KG1 (cell line): ENCODE data around the gene SPOCK1.

Experiments used
- DNase-seq: peaks from one replicate; lab custom pipeline; 2025; lab: John Stamatoyannopoulos, UW

The SPOCK1 gene

DNA sequence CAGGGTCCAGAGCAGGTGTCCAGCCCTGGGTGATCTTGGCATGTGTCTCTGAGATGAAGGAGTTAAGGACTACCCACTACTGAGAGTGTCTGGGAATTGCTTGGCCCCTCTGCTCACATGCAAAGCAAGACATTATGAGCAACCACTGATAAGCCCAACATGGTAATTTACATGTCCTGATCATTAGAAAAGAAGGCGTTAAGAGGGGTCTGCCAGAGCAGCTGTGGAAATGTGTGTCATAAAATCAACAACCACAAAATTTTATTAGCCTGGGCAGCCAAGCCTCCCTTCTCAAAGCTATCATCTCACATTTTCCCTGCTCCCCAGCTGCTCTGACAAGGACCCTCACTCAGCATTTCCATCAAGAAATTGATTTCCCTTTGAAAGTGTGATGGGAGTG lies 351.0 kb downstream of the SPOCK1 start:
- DNase-seq, result no peak

DNA sequence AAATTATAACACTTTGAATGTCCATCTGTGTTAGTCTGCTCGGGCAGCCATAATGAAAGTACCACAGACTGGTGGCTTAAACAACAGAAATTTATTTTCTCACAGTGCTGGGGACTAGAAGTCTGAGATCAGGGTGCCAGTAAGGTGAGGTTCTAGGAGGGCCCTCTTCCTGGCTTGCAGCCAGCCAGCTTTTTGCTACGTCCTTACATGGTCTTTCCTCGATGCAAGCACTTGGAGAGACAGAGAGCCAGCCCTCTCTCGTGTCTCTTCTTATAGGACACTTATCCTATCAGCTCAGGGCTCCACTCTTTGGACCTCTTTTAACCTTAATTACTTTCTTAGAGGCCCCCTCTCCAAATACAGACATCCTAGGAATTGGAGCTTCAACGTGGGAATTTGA lies 351.8 kb downstream of the SPOCK1 start:
- no peak for DNase-seq

GRCh38 chr5:137146402-137146890 lies 352.7 kb downstream of the SPOCK1 start:
- no peak for DNase-seq

DNA sequence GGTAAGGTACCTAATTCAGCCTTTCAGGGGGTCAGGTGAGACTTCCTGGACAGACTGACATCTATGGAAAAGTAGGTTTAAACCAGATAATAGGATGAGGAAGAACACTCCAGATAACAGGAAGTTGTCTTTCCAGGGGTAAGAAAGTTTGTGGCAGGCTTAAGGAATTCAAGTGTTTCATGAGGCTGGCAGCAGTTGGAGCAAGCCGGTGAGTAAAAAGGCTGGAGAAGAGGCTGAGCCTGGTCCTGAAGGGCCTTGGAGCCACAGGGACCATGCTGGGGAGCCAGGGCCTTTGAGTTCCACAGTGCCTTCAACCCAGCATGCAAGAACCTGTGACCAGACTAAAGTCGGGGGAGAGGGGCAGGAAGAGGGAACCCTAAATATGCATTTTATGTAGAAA lies 353.4 kb downstream of the SPOCK1 start:
- no peak for DNase-seq

DNA sequence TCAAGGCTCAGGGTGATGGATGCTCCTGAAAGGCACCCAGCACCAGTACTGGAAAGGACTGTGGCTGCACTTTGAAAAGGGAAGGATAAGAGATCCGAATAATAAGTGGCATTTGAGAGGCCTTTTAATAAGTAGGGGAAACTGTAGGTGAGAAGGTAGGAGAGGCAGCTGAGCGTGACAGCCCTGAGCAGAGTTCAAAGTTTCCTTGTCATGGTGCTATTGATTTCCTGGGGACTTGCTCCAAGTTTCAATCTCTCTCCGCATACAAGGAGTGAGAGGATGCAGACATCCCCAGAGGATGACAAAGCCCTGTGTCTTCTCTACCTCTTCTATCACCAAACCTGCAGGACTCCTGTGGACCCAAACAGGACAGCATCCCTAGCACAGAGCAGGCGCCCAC lies 354.5 kb downstream of the SPOCK1 start:
- no peak for DNase-seq

GRCh38 chr5:137142764-137143605 lies 356.1 kb downstream of the SPOCK1 start:
- no peak for DNase-seq

- DNase-seq, result no peak
These were observed 356.8 kb downstream of the SPOCK1 start for GRCh38 chr5:137142346-137142745.

DNA sequence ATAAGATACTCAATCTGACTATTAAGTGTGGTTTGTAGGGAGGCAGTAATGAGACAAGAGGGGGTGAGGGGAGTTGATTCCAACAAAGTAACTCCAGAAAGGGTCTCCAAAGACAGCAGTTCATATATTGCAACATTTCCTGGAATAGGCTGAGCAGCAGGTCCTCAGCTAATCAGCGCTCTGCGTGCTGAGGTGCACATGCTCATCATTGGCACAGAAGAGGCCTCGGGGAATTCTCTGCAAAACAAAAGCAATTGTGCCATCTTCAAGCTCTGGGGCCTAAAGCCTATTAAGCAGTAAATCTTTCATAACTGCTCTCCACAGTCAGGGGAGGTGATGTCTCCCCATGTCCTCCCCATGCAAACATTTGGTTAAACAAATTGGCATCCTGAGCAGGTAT lies 357.3 kb downstream of the SPOCK1 start:
- no peak for DNase-seq

GRCh38 chr5:137136991-137137632 lies 362.0 kb downstream of the SPOCK1 start:
- DNase-seq, result no peak

DNA sequence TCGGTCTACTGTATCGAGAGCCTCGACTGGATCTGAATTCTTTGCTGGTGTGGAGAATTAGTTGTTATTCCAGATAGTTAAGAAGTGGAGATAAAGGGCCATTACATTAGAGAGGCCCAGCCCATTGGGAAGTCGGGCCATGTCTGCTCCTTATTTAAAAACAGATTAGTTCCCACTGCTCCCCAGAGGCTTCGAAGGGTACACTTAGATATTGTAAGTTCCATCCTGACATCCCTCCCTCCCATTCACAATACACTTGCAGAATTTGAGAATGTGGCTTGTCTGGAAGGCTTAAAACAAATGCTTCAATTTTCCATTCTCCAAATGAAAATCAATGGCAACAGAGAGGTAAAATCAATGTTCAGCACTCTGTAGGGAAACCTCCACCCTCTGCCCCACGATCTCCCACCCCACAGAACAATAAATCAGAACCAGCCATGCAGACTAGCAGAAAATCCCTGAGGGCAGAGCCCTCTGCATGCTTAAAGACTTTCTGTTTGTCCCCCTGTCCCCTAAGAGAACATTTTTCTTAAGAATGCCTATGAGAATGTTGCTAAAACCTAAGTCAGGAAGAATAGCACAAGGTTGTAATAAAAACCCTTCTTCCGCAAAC lies 364.1 kb downstream of the SPOCK1 start:
- DNase-seq, result no peak

- DNase-seq, result no peak
These were observed 369.0 kb downstream of the SPOCK1 start for GRCh38 chr5:137129886-137130680.

- no peak for DNase-seq
These were observed 371.1 kb downstream of the SPOCK1 start for GRCh38 chr5:137128012-137128411.

GRCh38 chr5:137126829-137127228 lies 372.3 kb downstream of the SPOCK1 start:
- DNase-seq, result no peak

DNA sequence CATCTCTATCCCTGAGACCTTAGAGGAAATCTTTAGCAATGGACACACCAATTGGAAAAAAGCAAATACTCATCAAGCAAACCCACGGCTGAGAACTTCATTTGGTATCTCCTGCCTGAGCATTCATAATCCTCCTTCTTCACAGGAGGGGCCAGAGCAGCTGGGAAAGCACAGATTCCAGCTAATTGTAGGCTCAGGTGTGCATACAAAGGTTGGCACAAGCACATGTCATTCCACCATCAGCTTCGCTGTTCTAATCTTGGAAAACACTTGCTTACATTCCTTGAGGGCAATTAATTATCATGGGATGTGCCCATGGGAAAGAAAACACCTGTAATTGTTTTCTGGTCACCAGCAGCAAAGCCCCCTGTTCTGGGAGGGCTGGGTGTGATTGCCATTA lies 376.6 kb downstream of the SPOCK1 start:
- DNase-seq, result no peak

DNA sequence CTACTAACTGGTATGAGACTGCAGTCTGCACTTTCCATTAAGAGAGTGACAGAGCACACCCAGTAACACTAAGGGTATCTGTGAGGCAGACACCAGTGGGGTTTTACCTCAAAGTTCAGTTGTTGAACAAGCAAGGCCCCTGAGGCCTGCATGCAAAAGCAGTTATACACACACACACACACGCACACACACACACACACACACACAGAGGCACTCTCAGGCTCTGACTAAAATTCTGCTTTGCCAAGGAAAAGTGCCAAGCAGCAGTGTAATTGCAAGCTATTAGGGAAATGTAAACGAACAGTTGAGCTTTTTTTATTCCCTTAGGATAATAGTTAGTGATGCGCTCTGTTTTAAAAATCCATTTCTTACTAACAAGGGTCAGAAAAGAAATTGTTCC lies 377.1 kb downstream of the SPOCK1 start:
- no peak for DNase-seq

GRCh38 chr5:137119321-137119720 lies 379.8 kb downstream of the SPOCK1 start:
- DNase-seq, result no peak

- DNase-seq, result no peak
These were observed 380.5 kb downstream of the SPOCK1 start for GRCh38 chr5:137118629-137119028.

DNA sequence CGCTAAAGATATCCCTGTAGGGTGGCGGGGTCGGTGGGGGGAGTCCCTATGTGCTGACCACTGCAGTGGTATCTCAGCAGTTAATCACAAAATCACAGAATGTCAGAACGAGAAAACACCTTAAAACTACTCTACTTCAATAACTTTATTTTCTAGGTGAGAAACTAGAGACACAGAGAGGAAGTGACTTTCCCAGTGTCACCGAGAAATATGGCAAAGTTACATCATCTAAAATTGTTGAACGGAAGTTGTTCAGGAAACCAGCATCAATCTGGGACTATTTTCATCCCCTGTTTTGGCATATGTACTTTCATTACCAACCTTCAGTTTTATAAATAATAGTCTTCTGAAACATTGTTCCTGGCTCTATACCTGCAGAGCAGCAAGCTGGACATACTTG lies 384.0 kb downstream of the SPOCK1 start:
- no peak for DNase-seq

- no peak for DNase-seq
These were observed 384.6 kb downstream of the SPOCK1 start for GRCh38 chr5:137114529-137114928.

- DNase-seq, result no peak
These were observed 385.2 kb downstream of the SPOCK1 start for GRCh38 chr5:137113939-137114338.

- DNase-seq, result no peak
These were observed 386.0 kb downstream of the SPOCK1 start for GRCh38 chr5:137113161-137113560.

GRCh38 chr5:137105351-137106035 lies 393.6 kb downstream of the SPOCK1 start:
- DNase-seq, result no peak
